Spleen (tissue), 11 donors: Measurements from ENCODE around the gene MAN1B1. TPM values are rescaled to one million over a fixed set of nuclear protein-coding genes. Genes with fewer than 3 reads are reported as not detected.
A peak's percentile ranks its signal among the peaks of the same experiment; 100 is the strongest.

Experiments
- DNase-seq: peaks from one replicate; pipeline ENCODE4 v3.0.0-alpha.2; 2020
- H3K27ac ChIP-seq, 8 donors: fragments of 200-600 bp; sonication (generic) in 7 of 8; 1 replicate in 4 of 8; 2 replicates in 4 of 8; pipeline versions ENCODE4 v1.5.0 to v1.8.0; 2016 to 2021; ENCODE audit warnings: inconsistent platforms in 4 of 8, mild to moderate bottlenecking in 4 of 8, moderate library complexity in 1 of 8
- H3K27me3 ChIP-seq, 7 donors: fragments of 200-600 bp; sonication (generic) in 6 of 7; replicated peaks in 1 of 7; 1 replicate in 4 of 7; 2 replicates in 3 of 7; pipeline versions ENCODE4 v1.5.0 to v1.8.0; 2016 to 2021; ENCODE audit warnings: inconsistent platforms in 3 of 7, mild to moderate bottlenecking in 1 of 7
- H3K36me3 ChIP-seq, 6 donors: fragments of 200-600 bp; sonication (generic) in 5 of 6; 1 replicate in 4 of 6; 2 replicates in 2 of 6; pipeline versions ENCODE4 v1.5.0 to v1.8.0; 2016 to 2021; ENCODE audit warnings: inconsistent platforms in 2 of 6
- H3K4me1 ChIP-seq, 6 donors: fragments of 200-600 bp; sonication (generic) in 5 of 6; 1 replicate in 3 of 6; 2 replicates in 3 of 6; pipeline versions ENCODE4 v1.5.0 to v1.8.0; 2016 to 2021; ENCODE audit warnings: inconsistent platforms in 3 of 6
- H3K4me3 ChIP-seq, 8 donors: fragments of 200-600 bp; sonication (generic) in 7 of 8; 1 replicate in 4 of 8; 2 replicates in 4 of 8; pipeline versions ENCODE4 v1.5.0 to v1.8.0; 2016 to 2021; ENCODE audit warnings: inconsistent platforms in 4 of 8, mild to moderate bottlenecking in 4 of 8, moderate library complexity in 2 of 8
- H3K9me3 ChIP-seq, 8 donors: fragments of 200-600 bp; sonication (generic) in 7 of 8; 1 replicate in 4 of 8; 2 replicates in 4 of 8; pipeline versions ENCODE4 v1.5.0 to v1.8.0; 2016 to 2021; ENCODE audit warnings: inconsistent platforms in 4 of 8
- POLR2A ChIP-seq, 3 donors: fragments of 450-650 bp; IDR thresholded peaks; one replicate each; pipeline ENCODE4 v1.5.1; 2017; ENCODE audit warnings: antibody characterized with exemption in 3 of 3, mild to moderate bottlenecking in 1 of 3
- POLR2AphosphoS5 ChIP-seq, 3 donors: sonication (generic); formaldehyde crosslinking; IDR thresholded peaks; one replicate each; pipeline ENCODE4 v1.5.1; 2017; ENCODE audit warnings: antibody characterized with exemption in 3 of 3
- WGBS, 5 donors: extraction: QIAGEN DNeasy Blood & Tissue Kit in 3 of 5; methylation state at CpG; one replicate each; pipeline versions ENCODE4 v1.1.5 to v1.1.7; 2013 to 2018; 5-methylcytosine and 5-hydroxymethylcytosine counted together
- intact Hi-C: fragments of 100-400 bp; cut with DNase I; formaldehyde crosslinking; loops from one replicate; pipeline ENCODE4 v1.15.0; 2023; ENCODE audit warnings: low total_unique reads
- polyA plus RNA-seq, 3 donors: library from polyadenylated mRNA; stranded (reverse); fragments of 200-250 nt; gene quantifications; one replicate each; pipeline ENCODE4 v1.2.1, GENCODE V29; 2013
- total RNA-seq, 7 donors: library from RNA; depleted of rRNA in 3 of 7; stranded (reverse); fragments of >200 nt in 3 of 7; fragmentation: NEBNext Ultra II Directional in 4 of 7; extraction: Animal tissue kit (Norgen Biotek cat#: 25700) in 4 of 7; gene quantifications; one replicate each; pipeline versions ENCODE4 v1.1.0 to v1.2.1, GENCODE V29; 2016 to 2021
- TF ChIP-seq, protein P1 (sequence below), 11 experiments: fragments of 200-600 bp in 7 of 11; fragments of 450-650 bp in 4 of 11; sonication (generic) in 4 of 11; IDR thresholded peaks in 8 of 11; conservative IDR thresholded peaks in 3 of 11; 1 replicate in 7 of 11; 2 replicates in 4 of 11; pipeline versions ENCODE4 v1.4.0 to v1.8.0; 2016 to 2021; ENCODE audit warnings: antibody characterized with exemption in 11 of 11, inconsistent platforms in 4 of 11, mild to moderate bottlenecking in 1 of 11
- donor health status: healthy with polysubstance abuse.
- donor health status: DM: no; HTN: no; CAD: no; lungs with moderate emphysema.
- donor health status: DM: no; HTN: no; CAD: no.
- donor health status: Bipolar disorder and iron deficiency.
- donor health status: healthy.
- donor health status: DM: no; HTN: no; CAD: no.
- donor health status: DM: yes; HTN: yes; CAD: no.

The MAN1B1 gene
- total and polyA plus RNA-seq, 10 donors: 43.2 to 112 (median 52.8) TPM

DNA sequence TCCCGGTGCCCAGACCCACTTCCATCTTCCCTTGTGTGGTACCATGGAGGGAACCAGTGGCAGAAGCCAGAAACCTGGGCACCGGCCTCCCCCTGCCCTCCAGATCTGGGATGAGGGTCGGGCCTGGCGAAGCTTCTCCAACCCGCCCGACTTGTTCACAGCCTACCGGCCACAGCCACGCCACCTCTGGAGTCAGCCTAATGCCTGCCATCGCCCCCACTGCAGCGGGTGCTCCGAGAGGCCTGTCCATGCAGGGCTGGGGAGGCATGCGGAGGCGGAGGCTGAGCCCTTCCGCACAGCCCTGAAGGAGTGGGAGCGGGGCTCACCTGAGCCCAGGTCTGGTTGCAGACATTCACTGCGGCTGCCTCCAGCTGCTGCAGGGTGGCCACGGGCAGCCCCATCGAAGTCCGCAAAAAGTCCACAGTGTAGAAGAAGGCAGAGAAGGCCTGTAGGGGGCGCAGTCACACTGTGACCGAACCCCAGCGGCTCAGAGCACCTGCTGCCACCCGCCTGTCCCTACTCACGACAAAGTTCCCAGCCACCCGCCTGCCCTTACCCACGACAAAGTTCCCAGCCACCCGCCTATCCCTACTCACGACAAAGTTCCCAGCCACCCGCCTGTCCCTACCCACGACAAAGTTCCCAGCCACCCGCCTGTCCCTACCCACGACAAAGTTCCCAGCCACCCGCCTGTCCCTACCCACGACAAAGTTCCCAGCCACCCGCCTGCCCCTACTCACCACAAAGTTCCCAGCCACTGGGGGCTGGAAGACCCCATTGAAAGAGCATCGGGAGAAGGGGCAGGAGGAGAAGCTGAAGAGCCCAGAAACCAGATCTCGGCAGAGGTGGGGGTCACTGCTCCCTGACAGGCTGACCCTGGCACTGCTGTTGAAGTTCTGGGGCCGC is 37.0 kb upstream of the MAN1B1 start:
- Histone ChIP-seq H3K4me3 (no peak overlapping the region), H3K27me3 (peaks cover 15 to 100% (median 97%) of the 10 kb centered on the region in 7 donors), H3K27ac (no peak overlapping the region), H3K9me3 (no peaks in the 10 kb centered on the region), H3K36me3 (no peaks in the 10 kb centered on the region), H3K4me1 (peaks cover 21 to 64% (median 46%) of the 10 kb centered on the region in 6 donors)
- no peak for TF ChIP-seq POLR2AphosphoS5 (IDR thresholded peaks at IDR 0.05)
- TF ChIP-seq, protein P1, sequence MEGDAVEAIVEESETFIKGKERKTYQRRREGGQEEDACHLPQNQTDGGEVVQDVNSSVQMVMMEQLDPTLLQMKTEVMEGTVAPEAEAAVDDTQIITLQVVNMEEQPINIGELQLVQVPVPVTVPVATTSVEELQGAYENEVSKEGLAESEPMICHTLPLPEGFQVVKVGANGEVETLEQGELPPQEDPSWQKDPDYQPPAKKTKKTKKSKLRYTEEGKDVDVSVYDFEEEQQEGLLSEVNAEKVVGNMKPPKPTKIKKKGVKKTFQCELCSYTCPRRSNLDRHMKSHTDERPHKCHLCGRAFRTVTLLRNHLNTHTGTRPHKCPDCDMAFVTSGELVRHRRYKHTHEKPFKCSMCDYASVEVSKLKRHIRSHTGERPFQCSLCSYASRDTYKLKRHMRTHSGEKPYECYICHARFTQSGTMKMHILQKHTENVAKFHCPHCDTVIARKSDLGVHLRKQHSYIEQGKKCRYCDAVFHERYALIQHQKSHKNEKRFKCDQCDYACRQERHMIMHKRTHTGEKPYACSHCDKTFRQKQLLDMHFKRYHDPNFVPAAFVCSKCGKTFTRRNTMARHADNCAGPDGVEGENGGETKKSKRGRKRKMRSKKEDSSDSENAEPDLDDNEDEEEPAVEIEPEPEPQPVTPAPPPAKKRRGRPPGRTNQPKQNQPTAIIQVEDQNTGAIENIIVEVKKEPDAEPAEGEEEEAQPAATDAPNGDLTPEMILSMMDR (IDR thresholded peaks at IDR 0.05 in 8 of 11, conservative IDR thresholded peaks at IDR 0.05 in 3 of 11): peak in 10 of 11 experiments; percentile 12 to 68 (median 40)
- no peak for DNase-seq
- 34 to 48% (median 42%) methylated on average over 26 to 38 of the region's 38 CpGs for WGBS, 5 donors
- intact Hi-C loops: no loop called here

DNA sequence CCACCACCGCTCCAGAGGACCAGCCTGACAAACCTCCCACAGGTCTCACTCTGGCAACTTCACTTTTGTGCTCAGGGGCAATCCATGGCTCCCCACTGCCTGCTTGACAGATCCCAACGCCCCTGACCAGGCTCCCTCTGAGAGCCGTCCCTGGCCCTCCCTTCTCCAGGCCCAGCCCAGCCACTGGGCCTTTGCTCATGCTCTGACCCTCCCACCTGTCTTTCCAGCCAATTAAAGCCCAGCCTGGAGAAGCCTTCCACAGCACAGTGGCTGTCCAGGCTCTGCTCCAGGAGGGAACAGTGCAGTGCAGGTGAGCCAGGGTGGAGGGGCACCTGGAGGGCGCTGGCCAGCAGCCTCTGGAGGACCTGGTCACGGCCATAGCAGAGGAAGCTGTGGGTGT is 36.2 kb upstream of the MAN1B1 start:
- WGBS, 5 donors: 64 to 88% (median 79%) methylated on average over 4 to 5 of the region's 5 CpGs
- Histone ChIP-seq H3K4me3 (no peak overlapping the region), H3K27me3 (peaks cover 15 to 99% (median 89%) of the 10 kb centered on the region in 7 donors), H3K27ac (no peak overlapping the region), H3K4me1 (peaks cover 17 to 64% (median 44%) of the 10 kb centered on the region in 6 donors), H3K9me3 (no peaks in the 10 kb centered on the region), H3K36me3 (no peaks in the 10 kb centered on the region)
- TF ChIP-seq POLR2AphosphoS5 (IDR thresholded peaks at IDR 0.05) (no peak), POLR2A (IDR thresholded peaks at IDR 0.05) (no peak)
- intact Hi-C loops: no loop called here
- DNase-seq: no peak

DNA sequence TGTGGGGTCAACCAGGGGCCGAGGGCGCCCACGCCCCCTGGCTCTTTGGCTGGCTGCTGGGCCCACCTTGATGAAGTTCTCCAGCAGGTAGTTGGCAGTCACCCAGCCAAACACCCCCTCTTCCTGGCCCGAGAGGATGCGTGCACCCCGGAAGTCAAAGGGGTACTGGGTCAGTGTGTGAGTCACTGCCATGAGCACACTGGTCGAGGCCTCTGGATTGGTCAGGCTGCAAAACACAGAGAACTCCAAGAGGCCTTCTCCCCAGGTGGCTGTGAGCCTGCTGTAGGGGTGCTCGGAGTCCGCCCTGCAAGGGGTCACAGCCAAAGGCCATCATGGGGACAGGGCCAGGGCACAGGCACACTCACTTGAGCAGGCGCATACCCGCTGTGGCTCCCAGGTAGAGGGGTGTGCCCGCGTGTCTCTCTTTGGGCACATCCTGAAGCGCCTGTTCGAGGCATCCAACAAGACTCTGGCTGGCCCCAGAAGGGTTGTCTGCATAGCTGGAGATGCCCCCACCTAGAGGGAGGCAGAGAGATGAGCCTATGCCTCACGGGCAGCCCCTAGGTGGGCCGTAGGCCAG is 35.5 kb upstream of the MAN1B1 start:
- intact Hi-C loops: no loop called here
- peaks cover 15 to 93% (median 83%) of the 10 kb centered on the region in 7 donors for H3K27me3 ChIP-seq
- peaks cover 13 to 64% (median 41%) of the 10 kb centered on the region in 6 donors for H3K4me1 ChIP-seq
- no peak overlapping the region for H3K27ac ChIP-seq
- no peaks in the 10 kb centered on the region for H3K9me3 ChIP-seq
- DNase-seq: no peak
- TF ChIP-seq, protein P1 (IDR thresholded peaks at IDR 0.05 in 8 of 11, conservative IDR thresholded peaks at IDR 0.05 in 3 of 11): no peak
- no peak for TF ChIP-seq POLR2AphosphoS5 (IDR thresholded peaks at IDR 0.05)
- no peak for TF ChIP-seq POLR2A (IDR thresholded peaks at IDR 0.05)
- no peak overlapping the region for H3K4me3 ChIP-seq
- H3K36me3 ChIP-seq: no peaks in the 10 kb centered on the region
- 84 to 92% (median 87%) methylated on average over 5 to 17 of the region's 17 CpGs for WGBS, 5 donors

DNA sequence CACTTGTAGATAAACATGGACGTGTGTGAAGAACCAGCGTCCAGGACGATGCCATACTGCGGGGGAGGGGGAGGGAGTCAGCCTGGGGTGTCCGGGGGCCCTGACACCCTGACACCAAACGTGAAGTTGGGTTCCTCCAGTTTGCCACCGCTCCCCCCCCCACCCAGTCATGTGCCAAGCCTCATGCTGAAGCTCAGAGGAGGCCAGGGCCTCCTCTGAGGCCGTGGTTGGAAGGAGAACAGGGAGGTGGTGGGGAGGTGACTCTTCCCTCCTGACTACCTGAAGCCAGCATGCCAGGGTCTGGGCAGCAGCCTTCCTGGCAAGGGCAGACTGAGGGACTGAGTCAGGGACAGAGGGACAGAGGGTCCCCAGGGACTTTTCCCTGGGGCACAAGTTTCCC is 34.5 kb upstream of the MAN1B1 start:
- intact Hi-C loops: no loop called here
- Histone ChIP-seq H3K36me3 (no peaks in the 10 kb centered on the region), H3K9me3 (no peaks in the 10 kb centered on the region), H3K4me1 (peaks cover 12 to 55% (median 34%) of the 10 kb centered on the region in 6 donors), H3K27me3 (peaks cover 15 to 82% (median 72%) of the 10 kb centered on the region in 7 donors), H3K4me3 (no peak overlapping the region), H3K27ac (no peak overlapping the region)
- 74 to 83% (median 80%) methylated on average over 6 to 8 of the region's 8 CpGs for WGBS, 5 donors
- DNase-seq: no peak
- TF ChIP-seq POLR2AphosphoS5 (IDR thresholded peaks at IDR 0.05): no peak
